NCI-H1105 (cell line): ENCODE data around the gene KLHL42.
A peak's percentile ranks its signal among the peaks of the same experiment; 100 is the strongest.

Experiments used
- DNase-seq: peaks from one replicate; lab custom pipeline; 2025; lab: John Stamatoyannopoulos, UW

The KLHL42 gene

GRCh38 chr12:27780612-27781408, 777 bp downstream of the KLHL42 start:
- DNase-seq: peak; percentile 57

GRCh38 chr12:27781680-27782079, 1.6 kb downstream of the KLHL42 start:
- DNase-seq: no peak

- DNase-seq: no peak
These were observed 2.4 kb downstream of the KLHL42 start for GRCh38 chr12:27782481-27782880.

GRCh38 chr12:27785882-27786570, 6.0 kb downstream of the KLHL42 start:
- DNase-seq: no peak

- no peak for DNase-seq
These were observed 7.5 kb downstream of the KLHL42 start for GRCh38 chr12:27787559-27787958.

GRCh38 chr12:27790179-27790578, 10.1 kb downstream of the KLHL42 start:
- no peak for DNase-seq

- no peak for DNase-seq
These were observed 15.0 kb downstream of the KLHL42 start for GRCh38 chr12:27794818-27795584.

GRCh38 chr12:27796128-27796527, 16.1 kb downstream of the KLHL42 start:
- DNase-seq: no peak

GRCh38 chr12:27797301-27798025, 17.4 kb downstream of the KLHL42 start:
- no peak for DNase-seq

GRCh38 chr12:27800819-27801218, 20.8 kb downstream of the KLHL42 start:
- DNase-seq: no peak

- no peak for DNase-seq
These were observed 21.6 kb downstream of the KLHL42 start for GRCh38 chr12:27801630-27802029.

GRCh38 chr12:27802511-27802910, 22.5 kb downstream of the KLHL42 start:
- no peak for DNase-seq

- no peak for DNase-seq
These were observed 22.9 kb downstream of the KLHL42 start for GRCh38 chr12:27802936-27803335.

- no peak for DNase-seq
These were observed 25.2 kb downstream of the KLHL42 start for GRCh38 chr12:27805238-27805637.

GRCh38 chr12:27806259-27806658, 26.2 kb downstream of the KLHL42 start:
- DNase-seq: no peak

- no peak for DNase-seq
These were observed 27.1 kb downstream of the KLHL42 start for GRCh38 chr12:27807063-27807703.

- no peak for DNase-seq
These were observed 28.8 kb downstream of the KLHL42 start for GRCh38 chr12:27808841-27809240.

GRCh38 chr12:27810756-27811155, 30.7 kb downstream of the KLHL42 start:
- DNase-seq: no peak

GRCh38 chr12:27812502-27812901, 32.5 kb downstream of the KLHL42 start:
- DNase-seq: no peak

GRCh38 chr12:27814411-27814810, 34.4 kb downstream of the KLHL42 start:
- no peak for DNase-seq

GRCh38 chr12:27814851-27815591, 35.0 kb downstream of the KLHL42 start:
- DNase-seq: no peak
